ENCODE results near the gene ZMIZ1.

Gene ZMIZ1

GRCh38 chr10:79308016-79308415, 239.2 kb downstream of the ZMIZ1 start:
- DNase-seq (ENCODE audit: low spot score), result no peak

- no peak for DNase-seq (ENCODE audit: low spot score)
Measured at GRCh38 chr10:79308969-79309665, 240.4 kb downstream of the ZMIZ1 start.

- no peak for DNase-seq (ENCODE audit: low spot score)
Measured at GRCh38 chr10:79310200-79310865, 241.6 kb downstream of the ZMIZ1 start.

GRCh38 chr10:79310911-79311573, 242.3 kb downstream of the ZMIZ1 start:
- no peak for DNase-seq (ENCODE audit: low spot score)

GRCh38 chr10:79311581-79312407, 243.0 kb downstream of the ZMIZ1 start:
- DNase-seq (ENCODE audit: low spot score), result peak; percentile 66

- DNase-seq (ENCODE audit: low spot score), result no peak
Measured at GRCh38 chr10:79312601-79313187, 243.9 kb downstream of the ZMIZ1 start.

GRCh38 chr10:79313320-79313719, 244.6 kb downstream of the ZMIZ1 start:
- no peak for DNase-seq (ENCODE audit: low spot score)

GRCh38 chr10:79313911-79314439, 245.2 kb downstream of the ZMIZ1 start:
- DNase-seq (ENCODE audit: low spot score), result no peak

GRCh38 chr10:79314761-79315601, 246.2 kb downstream of the ZMIZ1 start:
- DNase-seq (ENCODE audit: low spot score), result no peak

GRCh38 chr10:79315602-79315920, 246.8 kb downstream of the ZMIZ1 start:
- DNase-seq (ENCODE audit: low spot score), result no peak

- DNase-seq (ENCODE audit: low spot score), result no peak
Measured at GRCh38 chr10:79316671-79317431, 248.1 kb downstream of the ZMIZ1 start.

GRCh38 chr10:79318369-79318768, 249.6 kb downstream of the ZMIZ1 start:
- no peak for DNase-seq (ENCODE audit: low spot score)

GRCh38 chr10:79319115-79319771, 250.5 kb downstream of the ZMIZ1 start:
- DNase-seq (ENCODE audit: low spot score), result no peak

- DNase-seq (ENCODE audit: low spot score), result no peak
Measured at GRCh38 chr10:79320316-79320715, 251.6 kb downstream of the ZMIZ1 start.

GRCh38 chr10:79320820-79321493, 252.2 kb downstream of the ZMIZ1 start:
- DNase-seq (ENCODE audit: low spot score), result no peak

- DNase-seq (ENCODE audit: low spot score), result no peak
Measured at GRCh38 chr10:79321494-79321882, 252.7 kb downstream of the ZMIZ1 start.

GRCh38 chr10:79321951-79322350, 253.2 kb downstream of the ZMIZ1 start:
- no peak for DNase-seq (ENCODE audit: low spot score)

- DNase-seq (ENCODE audit: low spot score), result peak; percentile 74
Measured at GRCh38 chr10:79322616-79323543, 254.1 kb downstream of the ZMIZ1 start.
